HCT116 (cell line): Measurements from ENCODE around the gene TAGLN3. TPM values are rescaled to one million over a fixed set of nuclear protein-coding genes. Genes with fewer than 3 reads are reported as not detected.

ENCODE experiments used
- ATAC-seq: fragments of 200-7000 bp; cut with Tn5 transposase; 2 replicates; pipeline ENCODE4 v1.9.1; 2020; ENCODE audit warnings: mild to moderate bottlenecking, moderate library complexity
- BruUV-seq: library from RNA; stranded (reverse); fragments of 400-500 nt; replicated peaks from 2 replicates; lab custom pipeline; 2021; lab: Mats Ljungman, UMichigan
- CTCF ChIA-PET: fragments of 300-600 bp; sonication (Branson Sonifier 250); formaldehyde crosslinking; loops from one replicate; lab custom pipeline; 2021; ENCODE audit warnings: antibody characterized with exemption; lab: Charles Lee
- POLR2A ChIA-PET: fragments of 300-600, 350-600 bp; sonication (Branson Sonifier 250); formaldehyde crosslinking; loops from one replicate; lab custom pipeline; 2021; ENCODE audit warnings: antibody characterized with exemption; lab: Charles Lee
- RAD21 ChIA-PET, 2 experiments: fragments of 300-600 bp; sonication (Branson Sonifier 250); formaldehyde crosslinking; loops; one replicate each; lab custom pipeline; 2023; ENCODE audit warnings: low total read pairs in 2 of 2; ENCODE audit not compliant: uncharacterized antibody in 2 of 2, unreplicated experiment in 2 of 2, low non-redundant PET in 1 of 2; lab: Charles Lee
- DNase-seq: peaks from one replicate; pipeline ENCODE4 v3.0.0-alpha.2; 2010; ENCODE audit warnings: low read depth, low spot score
- H2AFZ ChIP-seq: fragments of 200-600 bp; shearing (Covaris generic), sonication (generic); 2 replicates; pipeline ENCODE4 v1.6.1; 2017; ENCODE audit warnings: low read depth, mixed run types, mixed read lengths, antibody characterized with exemption, low read length; ENCODE audit not compliant: poor library complexity, severe bottlenecking
- H3K27ac ChIP-seq: 2 replicates; pipeline ENCODE4 v1.5.1; 2012; ENCODE audit warnings: low read depth, low read length
- H3K27me3 ChIP-seq: fragments of 200-600 bp; sonication (generic); 2 replicates; pipeline ENCODE4 v1.6.1; 2016; ENCODE audit warnings: mixed run types, low read length, mixed read lengths; ENCODE audit not compliant: insufficient read depth
- H3K36me3 ChIP-seq, 2 experiments: fragments of 200-500 bp in 1 of 2; fragments of 200-600 bp in 1 of 2; sonication (Bioruptor generic) in 1 of 2; sonication (generic) in 1 of 2; 2 replicates each; pipeline versions ENCODE4 v1.5.1 to v1.6.1; 2014 to 2016; ENCODE audit warnings: low read length in 2 of 2, inconsistent platforms in 1 of 2, mixed read lengths in 1 of 2, mixed run types in 1 of 2; ENCODE audit not compliant: insufficient read depth in 2 of 2, control insufficient read depth in 1 of 2
- H3K4me1 ChIP-seq, 2 experiments: fragments of 200-600 bp in 1 of 2; sonication (generic) in 1 of 2; 2 replicates each; pipeline versions ENCODE4 v1.5.1 to v1.6.1; 2012 to 2017; ENCODE audit warnings: low read length in 2 of 2, inconsistent platforms in 1 of 2, mild to moderate bottlenecking in 1 of 2, mixed read lengths in 1 of 2, mixed run types in 1 of 2, moderate library complexity in 1 of 2; ENCODE audit not compliant: insufficient read depth in 2 of 2, control insufficient read depth in 1 of 2
- H3K4me2 ChIP-seq: fragments of 200-600 bp; sonication (generic); 2 replicates; pipeline ENCODE4 v1.6.1; 2017; ENCODE audit warnings: mixed run types, low read length, mixed read lengths
- H3K4me3 ChIP-seq, 2 experiments: fragments of 200-600 bp in 1 of 2; sonication (generic) in 1 of 2; replicated peaks in 1 of 2; 2 replicates each; pipeline ENCODE4 v1.5.1; 2011 to 2016; ENCODE audit warnings: low read length in 2 of 2, control low read depth in 1 of 2, low read depth in 1 of 2, mild to moderate bottlenecking in 1 of 2, mixed read lengths in 1 of 2, mixed run types in 1 of 2
- H3K79me2 ChIP-seq: fragments of 200-600 bp; sonication (generic); 2 replicates; pipeline ENCODE4 v1.6.1; 2017; ENCODE audit warnings: mild to moderate bottlenecking, mixed run types, low read length, moderate library complexity, mixed read lengths; ENCODE audit not compliant: insufficient read depth
- H3K9ac ChIP-seq: fragments of 200-600 bp; sonication (generic); 2 replicates; pipeline ENCODE4 v1.6.1; 2016; ENCODE audit warnings: low read length, mixed read lengths
- H3K9me2 ChIP-seq: fragments of 200-600 bp; sonication (generic), shearing (Covaris generic); 2 replicates; pipeline ENCODE4 v1.6.1; 2017; ENCODE audit warnings: mixed run types, mild to moderate bottlenecking, moderate library complexity; ENCODE audit not compliant: insufficient read depth
- H3K9me3 ChIP-seq, 2 experiments: fragments of 200-500 bp in 1 of 2; fragments of 200-600 bp in 1 of 2; sonication (Bioruptor generic) in 1 of 2; sonication (generic) in 1 of 2; 2 replicates each; pipeline ENCODE4 v1.6.1; 2014 to 2017; ENCODE audit warnings: low read length in 2 of 2, mixed read lengths in 2 of 2, inconsistent platforms in 1 of 2, low read depth in 1 of 2, mild to moderate bottlenecking in 1 of 2, mixed run types in 1 of 2, moderate library complexity in 1 of 2; ENCODE audit not compliant: control insufficient read depth in 1 of 2, insufficient read depth in 1 of 2
- H4K20me1 ChIP-seq: fragments of 200-600 bp; sonication (generic), shearing (Covaris generic); 2 replicates; pipeline ENCODE4 v1.6.1; 2017; ENCODE audit warnings: mixed run types, mild to moderate bottlenecking, moderate library complexity; ENCODE audit not compliant: insufficient read depth
- ATF3 ChIP-seq: IDR thresholded peaks from 2 replicates; pipeline ENCODE4 v1.6.1; 2012
- CBX3 ChIP-seq: IDR thresholded peaks from 2 replicates; pipeline ENCODE4 v1.6.1; 2012; ENCODE audit warnings: low read depth
- CEBPB ChIP-seq: IDR thresholded peaks from 2 replicates; pipeline ENCODE4 v1.6.1; 2012; ENCODE audit warnings: low read depth
- CTCF ChIP-seq, 3 experiments: fragments of 200-600 bp in 1 of 3; sonication (generic) in 1 of 3; IDR thresholded peaks in 2 of 3; conservative IDR thresholded peaks in 1 of 3; 2 replicates each; pipeline ENCODE4 v1.5.1; 2012 to 2017; ENCODE audit warnings: low read depth in 2 of 3, low read length in 2 of 3, antibody characterized with exemption in 1 of 3, borderline replicate concordance in 1 of 3, control low read depth in 1 of 3, mild to moderate bottlenecking in 1 of 3, mixed read lengths in 1 of 3, mixed run types in 1 of 3, moderate library complexity in 1 of 3; ENCODE audit not compliant: insufficient read depth in 1 of 3
- EGR1 ChIP-seq: IDR thresholded peaks from 2 replicates; pipeline ENCODE4 v1.6.1; 2012; ENCODE audit warnings: low read depth
- ELF1 ChIP-seq: IDR thresholded peaks from 2 replicates; pipeline ENCODE4 v1.6.1; 2012; ENCODE audit warnings: low read depth, borderline replicate concordance
- EZH2phosphoT487 ChIP-seq: fragments of 200-600 bp; IDR thresholded peaks from 2 replicates; pipeline ENCODE4 v1.6.1; 2018; ENCODE audit warnings: antibody characterized with exemption, borderline replicate concordance
- FOSL1 ChIP-seq: IDR thresholded peaks from 2 replicates; pipeline ENCODE4 v1.6.1; 2012; ENCODE audit warnings: low read depth
- JUND ChIP-seq: IDR thresholded peaks from 2 replicates; pipeline ENCODE4 v1.6.1; 2012
- MAX ChIP-seq: IDR thresholded peaks from 2 replicates; pipeline ENCODE4 v1.6.1; 2012
- POLR2A ChIP-seq: IDR thresholded peaks from 2 replicates; pipeline ENCODE4 v1.7.0; 2011; ENCODE audit warnings: borderline replicate concordance; ENCODE audit not compliant: insufficient read depth, insufficient read length; ENCODE audit errors: extremely low read depth
- POLR2AphosphoS5 ChIP-seq: IDR thresholded peaks from 2 replicates; pipeline ENCODE4 v1.6.1; 2011; ENCODE audit warnings: mild to moderate bottlenecking, low read depth, low read length, moderate library complexity
- REST ChIP-seq: IDR thresholded peaks from 2 replicates; pipeline ENCODE4 v1.6.1; 2012; ENCODE audit warnings: low read depth
- SIN3A ChIP-seq: IDR thresholded peaks from 2 replicates; pipeline ENCODE4 v1.6.1; 2012; ENCODE audit warnings: low read depth
- TCF7L2 ChIP-seq: IDR thresholded peaks from 2 replicates; pipeline ENCODE4 v1.7.0; 2011; ENCODE audit warnings: borderline replicate concordance, inconsistent platforms; ENCODE audit not compliant: insufficient read depth, insufficient read length; ENCODE audit errors: extremely low read depth
- YY1 ChIP-seq: IDR thresholded peaks from 2 replicates; pipeline ENCODE4 v1.6.1; 2011; ENCODE audit warnings: low read length, low read depth, moderate library complexity, mild to moderate bottlenecking; ENCODE audit not compliant: insufficient replicate concordance; ENCODE audit errors: extremely low read depth
- ZBTB33 ChIP-seq: IDR thresholded peaks from 2 replicates; pipeline ENCODE4 v1.6.1; 2011; ENCODE audit warnings: mild to moderate bottlenecking, low read length, moderate library complexity; ENCODE audit not compliant: insufficient replicate concordance; ENCODE audit errors: extremely low read depth
- ZNF274 ChIP-seq: fragments of 200-500 bp; sonication (Bioruptor generic); IDR thresholded peaks from 2 replicates; pipeline ENCODE4 v1.6.1; 2014; ENCODE audit warnings: mild to moderate bottlenecking, low read depth, low read length, inconsistent platforms
- intact Hi-C: fragments of 100-400 bp; cut with micrococcal nuclease; formaldehyde crosslinking; loops from 2 replicates; pipeline ENCODE4 v1.10.0; 2022
- total RNA-seq: library from RNA; stranded (reverse); gene quantifications from one replicate; pipeline ENCODE4 v1.2.1, GENCODE V29; 2021; ENCODE audit not compliant: unreplicated experiment

Gene TAGLN3
- total RNA-seq, 1 experiment from 2014 or later, result 0.64 TPM

GRCh38 chr3:112005091-112005672 lies 6.5 kb downstream of the TAGLN3 start:
- Histone ChIP-seq H3K27ac (no peak overlapping the region), H2AFZ (no peak overlapping the region), H3K36me3 (no peaks in the 10 kb centered on the region), H3K4me3 (no peak overlapping the region), H3K27me3 (no peaks in the 10 kb centered on the region), H4K20me1 (no peaks in the 10 kb centered on the region), H3K9ac (no peak overlapping the region), H3K4me2 (peak overlapping the region; percentile 29; the same call in 1 of the 2 replicates), H3K9me2 (no peaks in the 10 kb centered on the region), H3K79me2 (no peaks in the 10 kb centered on the region), H3K9me3 (no peaks in the 10 kb centered on the region), H3K4me1 (peaks cover 2 to 41% of the 10 kb centered on the region in 2 experiments; a peak in 3 of 4 replicates)
- ATAC-seq (no peak), DNase-seq (no peak)
- ChIA-PET CTCF (interaction anchor here (1.3 to 3.9 kb wide), 3 partner anchors 8 to 38 kb away, joined by 3 to 46 read pairs (median 4); no protein-coding TSS in a partner anchor), RAD21 (no interaction called here), POLR2A (interaction anchor here (0.7 to 2.7 kb wide), 2 partner anchors 10 to 20 kb away, joined by 3 to 6 read pairs; no protein-coding TSS in a partner anchor)
- TF ChIP-seq CTCF (IDR thresholded peaks at IDR 0.05 in 2 of 3, conservative IDR thresholded peaks at IDR 0.05 in 1 of 3; ENCODE audit: borderline replicate concordance in 1 of 3, insufficient read depth in 1 of 3, low read depth in 2 of 3, low read length in 2 of 3) (no peak), ELF1 (no peak), TCF7L2 (no peak), EGR1 (no peak), POLR2AphosphoS5 (no peak), JUND (no peak), CBX3 (no peak), ZNF274 (no peak), POLR2A (no peak), EZH2phosphoT487 (no peak), FOSL1 (no peak), REST (no peak), ZBTB33 (no peak), CEBPB (no peak), ATF3 (no peak), SIN3A (no peak), YY1 (no peak), MAX (no peak)
- intact Hi-C loops, result no loop called here
- BruUV-seq, result no TSS peak
